A673 (cell line): ENCODE measurements around the gene RERE.

Experiments used
- CTCF ChIP-seq: fragments of 300-800, 200-600 bp; sonication (generic); conservative IDR thresholded peaks from 2 replicates; pipeline ENCODE4 v1.5.1; 2017; ENCODE audit warnings: low read depth, mild to moderate bottlenecking, antibody characterized with exemption, low read length, moderate library complexity, mixed read lengths
- EZH2 ChIP-seq: fragments of 200-600 bp; sonication (generic); IDR thresholded peaks from 2 replicates; pipeline ENCODE4 v1.6.1; 2017; ENCODE audit warnings: borderline replicate concordance, low read depth, mild to moderate bottlenecking, mixed read lengths, antibody characterized with exemption, low read length; ENCODE audit not compliant: poor library complexity, severe bottlenecking

GRCh38 chr1:8406011-8406410 lies 411.4 kb downstream of the RERE start:
- TF ChIP-seq CTCF, result no peak
- no peak for TF ChIP-seq EZH2
